HG02623 (cell line): ENCODE measurements around the gene CPXM1.
"Not testable (repeated sequence)": the region's sequence is repeated elsewhere in the genome, so short reads cannot be mapped to it uniquely, and the experiment has no call there.

ENCODE experiments used
- ATAC-seq: cut with Tn5 transposase; IDR thresholded peaks from one replicate; pipeline ENCODE4 v1.9.1; 2021; ENCODE audit warnings: moderate library complexity; ENCODE audit not compliant: unreplicated experiment

Gene CPXM1

GRCh38 chr20:2822073-2822472 lies 21.6 kb upstream of the CPXM1 start:
- ATAC-seq, result no peak

GRCh38 chr20:2820896-2821869 lies 20.8 kb upstream of the CPXM1 start:
- no peak for ATAC-seq

GRCh38 chr20:2820084-2820895 lies 19.9 kb upstream of the CPXM1 start:
- ATAC-seq, result no peak

GRCh38 chr20:2817891-2818595 lies 17.6 kb upstream of the CPXM1 start:
- ATAC-seq, result no peak

- ATAC-seq, result no peak
Measured at GRCh38 chr20:2817341-2817726, 16.9 kb upstream of the CPXM1 start.

- no peak for ATAC-seq
Measured at GRCh38 chr20:2816583-2817340, 16.3 kb upstream of the CPXM1 start.

GRCh38 chr20:2816030-2816582 lies 15.7 kb upstream of the CPXM1 start, which contains the start of gene TMEM239:
Gene TMEM239, plus strand, starts transcription at chr20:2816364. Its CDS starts 191 bp downstream, at chr20:2816555.
- ATAC-seq, result no peak

GRCh38 chr20:2815242-2815900 lies 14.9 kb upstream of the CPXM1 start:
- ATAC-seq, result no peak

- no peak for ATAC-seq
Measured at GRCh38 chr20:2814587-2815051, 14.2 kb upstream of the CPXM1 start, which contains the start of gene C20orf141. Gene C20orf141, plus strand, starts transcription at chr20:2814987. Its CDS starts 198 bp downstream, at chr20:2815185.

GRCh38 chr20:2814076-2814475 lies 13.6 kb upstream of the CPXM1 start:
- ATAC-seq, result no peak

GRCh38 chr20:2812189-2812588 lies 11.8 kb upstream of the CPXM1 start:
- no peak for ATAC-seq

- no peak for ATAC-seq
Measured at GRCh38 chr20:2809690-2810089, 9.3 kb upstream of the CPXM1 start.

- not testable (repeated sequence) for ATAC-seq
Measured at GRCh38 chr20:2807929-2808328, 7.5 kb upstream of the CPXM1 start.

GRCh38 chr20:2807019-2807418 lies 6.6 kb upstream of the CPXM1 start:
- ATAC-seq, result no peak

- no peak for ATAC-seq
Measured at GRCh38 chr20:2806351-2806701, 5.9 kb upstream of the CPXM1 start.

GRCh38 chr20:2805689-2806350 lies 5.4 kb upstream of the CPXM1 start:
- ATAC-seq, result no peak

GRCh38 chr20:2804852-2805688 lies 4.6 kb upstream of the CPXM1 start:
- no peak for ATAC-seq
